Measurements from ENCODE around the gene PCK2. TPM values are rescaled to one million over a fixed set of nuclear protein-coding genes. Genes with fewer than 3 reads are reported as not detected.

The PCK2 gene
- total and polyA plus RNA-seq, 4 experiments from 2014 or later, result 11.0 to 21.4 (median 16.9) TPM

GRCh38 chr14:24066496-24067132 is 27.5 kb upstream of the PCK2 start:
- Histone ChIP-seq H3K27ac (ENCODE audit: low read depth, low read length) (no peak overlapping the region), H3K9me3 (ENCODE audit: control insufficient read depth in 1 of 2, low read length in 2 of 2) (no peaks in the 10 kb centered on the region), H3K4me1 (ENCODE audit: insufficient read depth, low read length) (no peaks in the 10 kb centered on the region), H3K4me3 (ENCODE audit: low read length in 2 of 2) (no peak overlapping the region), H3K27me3 (ENCODE audit: insufficient read depth, low read length) (no peaks in the 10 kb centered on the region), H3K36me3 (ENCODE audit: insufficient read depth, low read length) (no peaks in the 10 kb centered on the region)
- peaks cover 7 to 14% of the 10 kb centered on the region in 2 donors for H3K27me3 Mint-ChIP-seq
- CTCF ChIA-PET (ENCODE audit: partially characterized antibody), result interaction anchor here (1.1 to 17.4 kb wide), 4 partner anchors 8 to 42 kb away, joined by 3 to 475 read pairs (median 5); partner anchors contain the start of gene PCK2
- POLR2A ChIA-PET (ENCODE audit: partially characterized antibody), result interaction anchor here (1.3 kb wide), 1 partner anchor 15 kb away, joined by 6 read pairs; no protein-coding TSS in a partner anchor
- no peaks in the 10 kb centered on the region for H3K36me3 Mint-ChIP-seq
- H3K9me3 Mint-ChIP-seq, result peaks cover 0 to 2% (median 0%) of the 10 kb centered on the region in 8 donors
- no peak for DNase-seq
- intact Hi-C loops (cut with micrococcal nuclease), result no loop called here
- H3K4me3 Mint-ChIP-seq, result no peak overlapping the region
- H3K4me1 Mint-ChIP-seq, result peaks cover 0 to 2% (median 0%) of the 10 kb centered on the region in 4 donors
- peak overlapping the region in 1 of 7 donors; percentile 35 for H3K27ac Mint-ChIP-seq

GRCh38 chr14:24067133-24068082 is 26.7 kb upstream of the PCK2 start:
- Mint-ChIP-seq H3K27ac (no peak overlapping the region), H3K36me3 (no peaks in the 10 kb centered on the region), H3K4me3 (no peak overlapping the region), H3K27me3 (peaks cover 7 to 14% of the 10 kb centered on the region in 2 donors), H3K9me3 (peaks cover 0 to 2% (median 0%) of the 10 kb centered on the region in 8 donors), H3K4me1 (peaks cover 0 to 2% (median 0%) of the 10 kb centered on the region in 4 donors)
- H3K4me1 ChIP-seq (ENCODE audit: insufficient read depth, low read length), result no peaks in the 10 kb centered on the region
- H3K9me3 ChIP-seq (ENCODE audit: control insufficient read depth in 1 of 2, low read length in 2 of 2), result no peaks in the 10 kb centered on the region
- intact Hi-C loops (cut with micrococcal nuclease), result no loop called here
- H3K36me3 ChIP-seq (ENCODE audit: insufficient read depth, low read length), result no peaks in the 10 kb centered on the region
- ChIA-PET POLR2A (ENCODE audit: partially characterized antibody) (no interaction called here), CTCF (ENCODE audit: partially characterized antibody) (interaction anchor here (1.1 to 17.4 kb wide), 5 partner anchors 9 to 41 kb away, joined by 3 to 475 read pairs (median 4); partner anchors contain the start of gene PCK2)
- DNase-seq, result no peak
- H3K27me3 ChIP-seq (ENCODE audit: insufficient read depth, low read length), result no peaks in the 10 kb centered on the region
- no peak overlapping the region for H3K4me3 ChIP-seq (ENCODE audit: low read length in 2 of 2)
- H3K27ac ChIP-seq (ENCODE audit: low read depth, low read length), result no peak overlapping the region

- H3K27ac Mint-ChIP-seq, result no peak overlapping the region
- Histone ChIP-seq H3K4me3 (ENCODE audit: low read length in 2 of 2) (no peak overlapping the region), H3K9me3 (ENCODE audit: control insufficient read depth in 1 of 2, low read length in 2 of 2) (no peaks in the 10 kb centered on the region), H3K27ac (ENCODE audit: low read depth, low read length) (no peak overlapping the region), H3K36me3 (ENCODE audit: insufficient read depth, low read length) (no peaks in the 10 kb centered on the region), H3K4me1 (ENCODE audit: insufficient read depth, low read length) (no peaks in the 10 kb centered on the region), H3K27me3 (ENCODE audit: insufficient read depth, low read length) (no peaks in the 10 kb centered on the region)
- DNase-seq, result no peak
- intact Hi-C loops (cut with micrococcal nuclease), result no loop called here
- POLR2A ChIA-PET (ENCODE audit: partially characterized antibody), result interaction anchor here (0.9 kb wide), 1 partner anchor 12 kb away, joined by 3 read pairs; no protein-coding TSS in a partner anchor
- peaks cover 0 to 2% (median 0%) of the 10 kb centered on the region in 4 donors for H3K4me1 Mint-ChIP-seq
- CTCF ChIA-PET (ENCODE audit: partially characterized antibody), result interaction anchor here (1.1 to 2.1 kb wide), 3 partner anchors 11 to 21 kb away, joined by 4 to 8 read pairs (median 6); no protein-coding TSS in a partner anchor
- H3K36me3 Mint-ChIP-seq, result no peaks in the 10 kb centered on the region
- no peaks in the 10 kb centered on the region for H3K9me3 Mint-ChIP-seq
- no peak overlapping the region for H3K4me3 Mint-ChIP-seq
- peaks cover 7 to 14% of the 10 kb centered on the region in 2 donors for H3K27me3 Mint-ChIP-seq
These were observed 25.2 kb upstream of the PCK2 start for GRCh38 chr14:24068711-24069410.

- Histone ChIP-seq H3K36me3 (ENCODE audit: insufficient read depth, low read length) (no peaks in the 10 kb centered on the region), H3K4me3 (ENCODE audit: low read length in 2 of 2) (no peak overlapping the region), H3K9me3 (ENCODE audit: control insufficient read depth in 1 of 2, low read length in 2 of 2) (no peaks in the 10 kb centered on the region), H3K4me1 (ENCODE audit: insufficient read depth, low read length) (no peaks in the 10 kb centered on the region), H3K27ac (ENCODE audit: low read depth, low read length) (no peak overlapping the region), H3K27me3 (ENCODE audit: insufficient read depth, low read length) (no peaks in the 10 kb centered on the region)
- Mint-ChIP-seq H3K36me3 (no peaks in the 10 kb centered on the region), H3K4me3 (no peak overlapping the region), H3K27me3 (peaks cover 7 to 14% of the 10 kb centered on the region in 2 donors), H3K4me1 (peaks cover 0 to 2% (median 0%) of the 10 kb centered on the region in 4 donors), H3K9me3 (no peaks in the 10 kb centered on the region), H3K27ac (no peak overlapping the region)
- ChIA-PET POLR2A (ENCODE audit: partially characterized antibody) (interaction anchor here (0.9 kb wide), 1 partner anchor 11 kb away, joined by 3 read pairs; no protein-coding TSS in a partner anchor), CTCF (ENCODE audit: partially characterized antibody) (interaction anchor here (1.6 to 2.1 kb wide), 3 partner anchors 11 to 39 kb away, joined by 6 to 8 read pairs (median 8); no protein-coding TSS in a partner anchor)
- DNase-seq, result no peak
- intact Hi-C loops (cut with micrococcal nuclease), result no loop called here
These were observed 24.7 kb upstream of the PCK2 start for GRCh38 chr14:24069411-24069735.

GRCh38 chr14:24070285-24071143 is 23.6 kb upstream of the PCK2 start:
- ChIA-PET POLR2A (ENCODE audit: partially characterized antibody) (interaction anchor here (1.6 kb wide), 1 partner anchor 10 kb away, joined by 6 read pairs; no protein-coding TSS in a partner anchor), CTCF (ENCODE audit: partially characterized antibody) (interaction anchor here (0.5 to 2.1 kb wide), 5 partner anchors 12 to 197 kb away, joined by 3 to 8 read pairs (median 6); no protein-coding TSS in a partner anchor)
- H3K27me3 Mint-ChIP-seq, result peaks cover 7 to 14% of the 10 kb centered on the region in 2 donors

GRCh38 chr14:24071144-24071697 is 22.9 kb upstream of the PCK2 start, which contains the start of gene CPNE6:
Gene CPNE6, plus strand, starts transcription at chr14:24071562. Its CDS starts 1,375 bp downstream, at chr14:24072937.
- no peak within 1 kb of the TSS for H3K4me3 ChIP-seq (ENCODE audit: low read length in 2 of 2)
- H3K4me1 ChIP-seq (ENCODE audit: insufficient read depth, low read length), result no peaks in the 10 kb centered on the region
- peaks cover 0 to 2% (median 0%) of the 10 kb centered on the region in 4 donors for H3K4me1 Mint-ChIP-seq
- no peak within 1 kb of the TSS for H3K27ac Mint-ChIP-seq
- peaks cover 7 to 14% of the 10 kb centered on the region in 2 donors for H3K27me3 Mint-ChIP-seq
- ChIA-PET CTCF (ENCODE audit: partially characterized antibody) (interaction anchor here (1.1 to 1.9 kb wide), 2 partner anchors 13 to 37 kb away, joined by 5 to 8 read pairs; no protein-coding TSS in a partner anchor), POLR2A (ENCODE audit: partially characterized antibody) (interaction anchor here (1.6 kb wide), 1 partner anchor 10 kb away, joined by 6 read pairs; no protein-coding TSS in a partner anchor)
- H3K36me3 ChIP-seq (ENCODE audit: insufficient read depth, low read length), result no peaks in the 10 kb centered on the region
- no peaks in the 10 kb centered on the region for H3K9me3 ChIP-seq (ENCODE audit: control insufficient read depth in 1 of 2, low read length in 2 of 2)
- no peak within 1 kb of the TSS for H3K27ac ChIP-seq (ENCODE audit: low read depth, low read length)
- no peak for DNase-seq
- no peaks in the 10 kb centered on the region for H3K9me3 Mint-ChIP-seq
- no peak within 1 kb of the TSS for H3K4me3 Mint-ChIP-seq
- intact Hi-C loops (cut with micrococcal nuclease), result no loop called here
- H3K36me3 Mint-ChIP-seq, result no peaks in the 10 kb centered on the region
- no peaks in the 10 kb centered on the region for H3K27me3 ChIP-seq (ENCODE audit: insufficient read depth, low read length)

More at GRCh38 chr14:24070285-24071143, 23.6 kb upstream of the PCK2 start:
- DNase-seq, result no peak
- intact Hi-C loops (cut with micrococcal nuclease), result no loop called here
- no peak overlapping the region for H3K4me3 Mint-ChIP-seq
- no peak overlapping the region for H3K27ac Mint-ChIP-seq
- Histone ChIP-seq H3K36me3 (ENCODE audit: insufficient read depth, low read length) (no peaks in the 10 kb centered on the region), H3K27ac (ENCODE audit: low read depth, low read length) (no peak overlapping the region), H3K4me1 (ENCODE audit: insufficient read depth, low read length) (no peaks in the 10 kb centered on the region), H3K27me3 (ENCODE audit: insufficient read depth, low read length) (no peaks in the 10 kb centered on the region), H3K4me3 (ENCODE audit: low read length in 2 of 2) (no peak overlapping the region), H3K9me3 (ENCODE audit: control insufficient read depth in 1 of 2, low read length in 2 of 2) (no peaks in the 10 kb centered on the region)
- no peaks in the 10 kb centered on the region for H3K36me3 Mint-ChIP-seq
- peaks cover 0 to 2% (median 0%) of the 10 kb centered on the region in 4 donors for H3K4me1 Mint-ChIP-seq
- H3K9me3 Mint-ChIP-seq, result no peaks in the 10 kb centered on the region

Measured in CD4-positive, alpha-beta memory T cell (primary cell).